Liver (tissue), 9 donors: Measurements from ENCODE around the gene MND1. TPM values are rescaled to one million over a fixed set of nuclear protein-coding genes. Genes with fewer than 3 reads are reported as not detected.

Experiments used
- DNase-seq: peaks from one replicate; pipeline ENCODE4 v3.0.0-alpha.2; 2017; ENCODE audit warnings: low spot score
- H3K27ac ChIP-seq, 2 donors: one replicate each; pipeline ENCODE4 v1.7.0; 2013; ENCODE audit warnings: inconsistent platforms in 2 of 2, low read length in 2 of 2, control low read depth in 1 of 2, low read depth in 1 of 2, mild to moderate bottlenecking in 1 of 2
- H3K27me3 ChIP-seq, 4 donors: one replicate each; pipeline versions ENCODE4 v1.6.1 to v1.7.0; 2013; ENCODE audit warnings: low read length in 3 of 4, inconsistent platforms in 1 of 4, mild to moderate bottlenecking in 1 of 4, moderate library complexity in 1 of 4; ENCODE audit not compliant: control insufficient read depth in 4 of 4, insufficient read depth in 4 of 4
- H3K36me3 ChIP-seq, 4 donors: one replicate each; pipeline versions ENCODE4 v1.6.1 to v1.7.0; 2013; ENCODE audit warnings: low read length in 3 of 4, mild to moderate bottlenecking in 3 of 4, low read depth in 1 of 4, moderate library complexity in 1 of 4; ENCODE audit not compliant: control insufficient read depth in 4 of 4, insufficient read depth in 3 of 4
- H3K4me1 ChIP-seq, 4 donors: one replicate each; pipeline versions ENCODE4 v1.6.1 to v1.7.0; 2013; ENCODE audit warnings: low read length in 3 of 4, mild to moderate bottlenecking in 3 of 4, moderate library complexity in 1 of 4; ENCODE audit not compliant: control insufficient read depth in 4 of 4, insufficient read depth in 4 of 4
- H3K4me3 ChIP-seq, 3 donors: one replicate each; pipeline versions ENCODE4 v1.6.1 to v1.7.0; 2013; ENCODE audit warnings: low read length in 3 of 3, control low read depth in 1 of 3, low read depth in 1 of 3, mild to moderate bottlenecking in 1 of 3
- H3K9ac ChIP-seq, 2 donors: one replicate each; pipeline ENCODE4 v1.7.0; 2013; ENCODE audit warnings: low read length in 2 of 2, mild to moderate bottlenecking in 2 of 2, moderate library complexity in 2 of 2, control low read depth in 1 of 2, low read depth in 1 of 2
- H3K9me3 ChIP-seq, 4 donors: one replicate each; pipeline versions ENCODE4 v1.6.1 to v1.7.0; 2013; ENCODE audit warnings: low read length in 3 of 4; ENCODE audit not compliant: control insufficient read depth in 4 of 4
- EGR1 ChIP-seq, 2 donors: IDR thresholded peaks; 2 replicates each; pipeline ENCODE4 v1.6.1; 2016 to 2018; ENCODE audit warnings: antibody characterized with exemption in 2 of 2, low read depth in 2 of 2
- FOXA1 ChIP-seq: IDR thresholded peaks from 2 replicates; pipeline ENCODE4 v1.6.1; 2016; ENCODE audit warnings: antibody characterized with exemption
- FOXA2 ChIP-seq: IDR thresholded peaks from 2 replicates; pipeline ENCODE4 v1.6.1; 2016; ENCODE audit warnings: antibody characterized with exemption
- GABPA ChIP-seq, 2 donors: IDR thresholded peaks in 1 of 2; conservative IDR thresholded peaks in 1 of 2; 2 replicates each; pipeline ENCODE4 v1.6.1; 2016; ENCODE audit warnings: antibody characterized with exemption in 2 of 2, mild to moderate bottlenecking in 1 of 2, moderate library complexity in 1 of 2
- HNF4A ChIP-seq, 2 donors: conservative IDR thresholded peaks; 2 replicates each; pipeline ENCODE4 v1.6.1; 2016; ENCODE audit warnings: antibody characterized with exemption in 2 of 2, mild to moderate bottlenecking in 2 of 2
- HNF4G ChIP-seq: IDR thresholded peaks from 2 replicates; pipeline ENCODE4 v1.6.1; 2016; ENCODE audit warnings: antibody characterized with exemption
- JUND ChIP-seq, 2 donors: IDR thresholded peaks; 2 replicates each; pipeline ENCODE4 v1.6.1; 2016; ENCODE audit warnings: antibody characterized with exemption in 2 of 2
- MAX ChIP-seq: IDR thresholded peaks from 2 replicates; pipeline ENCODE4 v1.6.1; 2016; ENCODE audit warnings: antibody characterized with exemption
- NR2F2 ChIP-seq: IDR thresholded peaks from 2 replicates; pipeline ENCODE4 v1.6.1; 2016; ENCODE audit warnings: antibody characterized with exemption
- RAD21 ChIP-seq, 2 donors: IDR thresholded peaks; 2 replicates each; pipeline ENCODE4 v1.6.1; 2016; ENCODE audit warnings: antibody characterized with exemption in 2 of 2, mild to moderate bottlenecking in 2 of 2
- RXRA ChIP-seq, 2 donors: IDR thresholded peaks; 2 replicates each; pipeline ENCODE4 v1.6.1; 2017 to 2018; ENCODE audit warnings: antibody characterized with exemption in 2 of 2, mild to moderate bottlenecking in 1 of 2
- SP1 ChIP-seq: IDR thresholded peaks from 2 replicates; pipeline ENCODE4 v1.6.1; 2018; ENCODE audit warnings: antibody characterized with exemption, mild to moderate bottlenecking
- TAF1 ChIP-seq: conservative IDR thresholded peaks from 2 replicates; pipeline ENCODE4 v1.6.1; 2016; ENCODE audit warnings: antibody characterized with exemption, mild to moderate bottlenecking
- YY1 ChIP-seq: IDR thresholded peaks from 2 replicates; pipeline ENCODE4 v1.6.1; 2016; ENCODE audit warnings: antibody characterized with exemption, mild to moderate bottlenecking
- ZBTB33 ChIP-seq: IDR thresholded peaks from 2 replicates; pipeline ENCODE4 v1.6.1; 2016; ENCODE audit warnings: antibody characterized with exemption
- WGBS: extraction: QIAGEN DNeasy Blood & Tissue Kit; methylation state at CpG from one replicate; pipeline ENCODE4 v1.1.7; 2013; 5-methylcytosine and 5-hydroxymethylcytosine counted together
- polyA plus RNA-seq, 2 donors: library from polyadenylated mRNA; stranded (reverse) in 1 of 2; unstranded in 1 of 2; fragments of 200-250 nt in 1 of 2; fragments of >200 nt in 1 of 2; fragmentation: Nextera tagmentation in 1 of 2; extraction: Ambion mirVana in 1 of 2; gene quantifications; one replicate each; pipeline versions ENCODE4 v1.2.1 to v1.2.3, GENCODE V29; 2013 to 2015
- total RNA-seq, 2 donors: library from RNA; depleted of rRNA; stranded (reverse); fragments of >200 nt; gene quantifications; one replicate each; pipeline ENCODE4 v1.2.3, GENCODE V29; 2014
- TF ChIP-seq, protein P1 (sequence below): IDR thresholded peaks from 2 replicates; pipeline ENCODE4 v1.6.1; 2016; ENCODE audit warnings: antibody characterized with exemption, mild to moderate bottlenecking
- TF ChIP-seq, protein P2 (sequence below): fragments of 150-350 bp; IDR thresholded peaks from 2 replicates; pipeline ENCODE4 v1.5.1; 2017; ENCODE audit warnings: improper control_type of control experiment, low read depth, low read length; ENCODE audit not compliant: missing input control
- TF ChIP-seq, protein P3 (sequence below): IDR thresholded peaks from 2 replicates; pipeline ENCODE4 v1.6.1; 2016; ENCODE audit warnings: antibody characterized with exemption
- donor health status: healthy.
- donor health status: healthy.
- donor health status: healthy.
- donor health status: healthy.
- donor health status: healthy.

The MND1 gene
- total and polyA plus RNA-seq, 4 donors = 0.17 to 2.5 (median 0.42) TPM

DNA sequence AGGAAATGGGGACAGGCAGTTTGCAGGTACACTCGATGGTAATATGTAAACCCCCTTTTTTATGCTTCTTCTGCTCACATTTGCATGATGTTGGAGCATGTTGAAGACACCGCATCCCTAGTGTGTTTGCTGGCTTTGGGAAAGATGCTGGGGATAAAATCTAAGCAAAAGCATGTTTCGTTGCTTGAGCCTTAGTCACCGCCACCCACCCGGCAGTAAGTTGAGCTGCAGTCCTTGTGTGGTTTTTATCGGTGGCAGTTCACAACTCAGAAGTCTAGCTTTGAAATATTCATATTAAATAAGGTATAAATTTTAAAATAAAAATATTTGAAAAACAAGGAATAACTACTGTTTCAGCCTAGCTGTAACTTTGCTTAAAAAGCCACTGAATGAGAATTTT lies 21.7 kb upstream of the MND1 start:
- WGBS = 80% methylated on average over 6 of the region's 6 CpGs
- no peak for TF ChIP-seq RXRA (IDR thresholded peaks at IDR 0.05)
- TF ChIP-seq HNF4G = no peak
- no peak for TF ChIP-seq TAF1
- TF ChIP-seq, protein P1, sequence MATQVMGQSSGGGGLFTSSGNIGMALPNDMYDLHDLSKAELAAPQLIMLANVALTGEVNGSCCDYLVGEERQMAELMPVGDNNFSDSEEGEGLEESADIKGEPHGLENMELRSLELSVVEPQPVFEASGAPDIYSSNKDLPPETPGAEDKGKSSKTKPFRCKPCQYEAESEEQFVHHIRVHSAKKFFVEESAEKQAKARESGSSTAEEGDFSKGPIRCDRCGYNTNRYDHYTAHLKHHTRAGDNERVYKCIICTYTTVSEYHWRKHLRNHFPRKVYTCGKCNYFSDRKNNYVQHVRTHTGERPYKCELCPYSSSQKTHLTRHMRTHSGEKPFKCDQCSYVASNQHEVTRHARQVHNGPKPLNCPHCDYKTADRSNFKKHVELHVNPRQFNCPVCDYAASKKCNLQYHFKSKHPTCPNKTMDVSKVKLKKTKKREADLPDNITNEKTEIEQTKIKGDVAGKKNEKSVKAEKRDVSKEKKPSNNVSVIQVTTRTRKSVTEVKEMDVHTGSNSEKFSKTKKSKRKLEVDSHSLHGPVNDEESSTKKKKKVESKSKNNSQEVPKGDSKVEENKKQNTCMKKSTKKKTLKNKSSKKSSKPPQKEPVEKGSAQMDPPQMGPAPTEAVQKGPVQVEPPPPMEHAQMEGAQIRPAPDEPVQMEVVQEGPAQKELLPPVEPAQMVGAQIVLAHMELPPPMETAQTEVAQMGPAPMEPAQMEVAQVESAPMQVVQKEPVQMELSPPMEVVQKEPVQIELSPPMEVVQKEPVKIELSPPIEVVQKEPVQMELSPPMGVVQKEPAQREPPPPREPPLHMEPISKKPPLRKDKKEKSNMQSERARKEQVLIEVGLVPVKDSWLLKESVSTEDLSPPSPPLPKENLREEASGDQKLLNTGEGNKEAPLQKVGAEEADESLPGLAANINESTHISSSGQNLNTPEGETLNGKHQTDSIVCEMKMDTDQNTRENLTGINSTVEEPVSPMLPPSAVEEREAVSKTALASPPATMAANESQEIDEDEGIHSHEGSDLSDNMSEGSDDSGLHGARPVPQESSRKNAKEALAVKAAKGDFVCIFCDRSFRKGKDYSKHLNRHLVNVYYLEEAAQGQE = no peak

GRCh38 chr4:153324046-153324445 lies 20.4 kb upstream of the MND1 start:
- Histone ChIP-seq H3K9me3 (no peaks in the 10 kb centered on the region), H3K27me3 (no peaks in the 10 kb centered on the region), H3K36me3 (peaks cover 0 to 9% (median 6%) of the 10 kb centered on the region in 4 donors), H3K27ac (no peak overlapping the region), H3K4me3 (no peak overlapping the region), H3K4me1 (no peaks in the 10 kb centered on the region), H3K9ac (no peak overlapping the region)
- WGBS = 88% methylated on average over 3 of the region's 3 CpGs
- no peak for TF ChIP-seq RXRA (IDR thresholded peaks at IDR 0.05)
- no peak for TF ChIP-seq FOXA2
- TF ChIP-seq, protein P2, sequence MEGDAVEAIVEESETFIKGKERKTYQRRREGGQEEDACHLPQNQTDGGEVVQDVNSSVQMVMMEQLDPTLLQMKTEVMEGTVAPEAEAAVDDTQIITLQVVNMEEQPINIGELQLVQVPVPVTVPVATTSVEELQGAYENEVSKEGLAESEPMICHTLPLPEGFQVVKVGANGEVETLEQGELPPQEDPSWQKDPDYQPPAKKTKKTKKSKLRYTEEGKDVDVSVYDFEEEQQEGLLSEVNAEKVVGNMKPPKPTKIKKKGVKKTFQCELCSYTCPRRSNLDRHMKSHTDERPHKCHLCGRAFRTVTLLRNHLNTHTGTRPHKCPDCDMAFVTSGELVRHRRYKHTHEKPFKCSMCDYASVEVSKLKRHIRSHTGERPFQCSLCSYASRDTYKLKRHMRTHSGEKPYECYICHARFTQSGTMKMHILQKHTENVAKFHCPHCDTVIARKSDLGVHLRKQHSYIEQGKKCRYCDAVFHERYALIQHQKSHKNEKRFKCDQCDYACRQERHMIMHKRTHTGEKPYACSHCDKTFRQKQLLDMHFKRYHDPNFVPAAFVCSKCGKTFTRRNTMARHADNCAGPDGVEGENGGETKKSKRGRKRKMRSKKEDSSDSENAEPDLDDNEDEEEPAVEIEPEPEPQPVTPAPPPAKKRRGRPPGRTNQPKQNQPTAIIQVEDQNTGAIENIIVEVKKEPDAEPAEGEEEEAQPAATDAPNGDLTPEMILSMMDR = no peak
- TF ChIP-seq YY1 = no peak
- no peak for TF ChIP-seq FOXA1
- TF ChIP-seq ZBTB33 = no peak
- TF ChIP-seq, protein P1 = no peak
- no peak for TF ChIP-seq EGR1 (IDR thresholded peaks at IDR 0.05; ENCODE audit: low read depth in 2 of 2)
- no peak for TF ChIP-seq JUND (IDR thresholded peaks at IDR 0.05)
- TF ChIP-seq SP1 = no peak
- TF ChIP-seq NR2F2 = no peak
- TF ChIP-seq MAX = no peak
- no peak for TF ChIP-seq HNF4A (conservative IDR thresholded peaks at IDR 0.05)
- TF ChIP-seq, protein P3, sequence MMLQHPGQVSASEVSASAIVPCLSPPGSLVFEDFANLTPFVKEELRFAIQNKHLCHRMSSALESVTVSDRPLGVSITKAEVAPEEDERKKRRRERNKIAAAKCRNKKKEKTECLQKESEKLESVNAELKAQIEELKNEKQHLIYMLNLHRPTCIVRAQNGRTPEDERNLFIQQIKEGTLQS = no peak
- TF ChIP-seq HNF4G = no peak
- no peak for TF ChIP-seq TAF1
- no peak for TF ChIP-seq RAD21 (IDR thresholded peaks at IDR 0.05)
- no peak for TF ChIP-seq GABPA (IDR thresholded peaks at IDR 0.05 in 1 of 2, conservative IDR thresholded peaks at IDR 0.05 in 1 of 2)
- DNase-seq = no peak

More for the DNA sequence above, 21.7 kb upstream of the MND1 start:
- no peak overlapping the region for H3K9ac ChIP-seq
- no peaks in the 10 kb centered on the region for H3K9me3 ChIP-seq
- H3K27me3 ChIP-seq = no peaks in the 10 kb centered on the region
- no peaks in the 10 kb centered on the region for H3K4me1 ChIP-seq
- peaks cover 0 to 9% (median 6%) of the 10 kb centered on the region in 4 donors for H3K36me3 ChIP-seq
- no peak overlapping the region for H3K27ac ChIP-seq
- no peak overlapping the region for H3K4me3 ChIP-seq
- DNase-seq = no peak
